DND-41 (cell line): Measurements from ENCODE around the gene CNNM2.

Experiments
- ATAC-seq: fragments of 200-7000 bp; cut with Tn5 transposase; 3 replicates; pipeline ENCODE4 v1.9.1; 2021; ENCODE audit warnings: low read depth; ENCODE audit not compliant: insufficient read depth
- DNase-seq: peaks from one replicate; pipeline ENCODE4 v3.0.0-alpha.2; 2020
- H2AFZ ChIP-seq: 2 replicates; pipeline ENCODE4 v1.6.0; 2012; ENCODE audit warnings: low read depth, low read length
- H3K27ac ChIP-seq: 2 replicates; pipeline ENCODE4 v1.5.1; 2012; ENCODE audit warnings: low read length, inconsistent platforms
- H3K27me3 ChIP-seq: fragments of 200-600 bp; sonication (generic); 2 replicates; pipeline ENCODE4 v1.6.0; 2012; ENCODE audit warnings: low read length, mild to moderate bottlenecking, inconsistent platforms; ENCODE audit not compliant: insufficient read depth, poor library complexity
- H3K36me3 ChIP-seq: 2 replicates; pipeline ENCODE4 v1.5.1; 2012; ENCODE audit warnings: low read length, inconsistent platforms; ENCODE audit not compliant: insufficient read depth
- H3K4me1 ChIP-seq: 2 replicates; pipeline ENCODE4 v1.5.1; 2012; ENCODE audit warnings: mild to moderate bottlenecking, low read length; ENCODE audit not compliant: insufficient read depth
- H3K4me2 ChIP-seq: 2 replicates; pipeline ENCODE4 v1.6.0; 2012; ENCODE audit warnings: mild to moderate bottlenecking, moderate library complexity, low read length, inconsistent platforms; ENCODE audit not compliant: insufficient read depth
- H3K4me3 ChIP-seq, 2 experiments: fragments of 200-600 bp in 1 of 2; shearing (Covaris generic) in 1 of 2; 2 replicates each; pipeline ENCODE4 v1.5.1; 2012 to 2016; ENCODE audit warnings: inconsistent platforms in 2 of 2, low read length in 2 of 2, mild to moderate bottlenecking in 2 of 2, low read depth in 1 of 2, moderate library complexity in 1 of 2
- H3K79me2 ChIP-seq: 2 replicates; pipeline ENCODE4 v1.6.0; 2012; ENCODE audit warnings: low read length, inconsistent platforms; ENCODE audit not compliant: insufficient read depth
- H3K9ac ChIP-seq: 2 replicates; pipeline ENCODE4 v1.6.0; 2012; ENCODE audit warnings: low read depth, mild to moderate bottlenecking, inconsistent platforms, low read length, moderate library complexity
- H3K9me3 ChIP-seq: 2 replicates; pipeline ENCODE4 v1.5.1; 2012; ENCODE audit warnings: low read length, moderate library complexity, mild to moderate bottlenecking, inconsistent platforms; ENCODE audit not compliant: insufficient read depth, severe bottlenecking
- H4K20me1 ChIP-seq: 2 replicates; pipeline ENCODE4 v1.6.0; 2012; ENCODE audit warnings: low read length; ENCODE audit not compliant: insufficient read depth
- EZH2 ChIP-seq: IDR thresholded peaks from 3 replicates; pipeline ENCODE4 v1.6.1; 2012; ENCODE audit warnings: borderline replicate concordance, low read depth, mild to moderate bottlenecking, moderate library complexity, low read length, inconsistent platforms; ENCODE audit not compliant: severe bottlenecking
- TF ChIP-seq, protein P1 (sequence below): IDR thresholded peaks from 2 replicates; pipeline ENCODE4 v1.5.1; 2012; ENCODE audit warnings: borderline replicate concordance, low read length, moderate library complexity, mild to moderate bottlenecking; ENCODE audit not compliant: poor library complexity, severe bottlenecking; ENCODE audit errors: extremely low read depth

Gene CNNM2

DNA sequence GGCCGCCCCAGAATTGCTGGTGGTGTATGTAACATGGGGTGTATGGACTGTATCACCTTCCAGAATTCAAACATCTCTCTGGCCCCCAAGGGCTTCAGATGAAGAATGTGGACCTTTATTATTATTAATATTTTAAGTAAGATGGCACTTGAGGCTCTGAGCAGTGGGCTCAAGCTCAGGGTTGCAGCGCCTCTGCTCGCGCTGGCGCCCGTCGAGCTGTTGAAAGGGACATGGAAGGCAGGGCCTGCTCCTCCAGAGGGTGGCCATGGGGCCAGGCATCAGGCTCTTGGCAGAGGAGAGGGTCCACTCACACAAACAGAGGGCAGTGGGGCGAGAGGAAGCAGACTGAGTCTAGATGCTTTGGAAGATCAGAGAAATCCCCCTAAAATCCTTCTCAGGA is 154.8 kb downstream of the CNNM2 start:
- H2AFZ ChIP-seq, result no peak overlapping the region
- no peak overlapping the region for H3K4me3 ChIP-seq
- H3K79me2 ChIP-seq, result no peaks in the 10 kb centered on the region
- no peak overlapping the region for H3K4me2 ChIP-seq
- no peaks in the 10 kb centered on the region for H3K27me3 ChIP-seq
- H4K20me1 ChIP-seq, result no peaks in the 10 kb centered on the region; the same call in 1 of the 2 replicates
- H3K36me3 ChIP-seq, result peaks cover 8% of the 10 kb centered on the region
- no peaks in the 10 kb centered on the region for H3K9me3 ChIP-seq
- ATAC-seq, result no peak
- no peak overlapping the region for H3K27ac ChIP-seq
- DNase-seq, result no peak
- no peak for TF ChIP-seq EZH2
- TF ChIP-seq, protein P1, sequence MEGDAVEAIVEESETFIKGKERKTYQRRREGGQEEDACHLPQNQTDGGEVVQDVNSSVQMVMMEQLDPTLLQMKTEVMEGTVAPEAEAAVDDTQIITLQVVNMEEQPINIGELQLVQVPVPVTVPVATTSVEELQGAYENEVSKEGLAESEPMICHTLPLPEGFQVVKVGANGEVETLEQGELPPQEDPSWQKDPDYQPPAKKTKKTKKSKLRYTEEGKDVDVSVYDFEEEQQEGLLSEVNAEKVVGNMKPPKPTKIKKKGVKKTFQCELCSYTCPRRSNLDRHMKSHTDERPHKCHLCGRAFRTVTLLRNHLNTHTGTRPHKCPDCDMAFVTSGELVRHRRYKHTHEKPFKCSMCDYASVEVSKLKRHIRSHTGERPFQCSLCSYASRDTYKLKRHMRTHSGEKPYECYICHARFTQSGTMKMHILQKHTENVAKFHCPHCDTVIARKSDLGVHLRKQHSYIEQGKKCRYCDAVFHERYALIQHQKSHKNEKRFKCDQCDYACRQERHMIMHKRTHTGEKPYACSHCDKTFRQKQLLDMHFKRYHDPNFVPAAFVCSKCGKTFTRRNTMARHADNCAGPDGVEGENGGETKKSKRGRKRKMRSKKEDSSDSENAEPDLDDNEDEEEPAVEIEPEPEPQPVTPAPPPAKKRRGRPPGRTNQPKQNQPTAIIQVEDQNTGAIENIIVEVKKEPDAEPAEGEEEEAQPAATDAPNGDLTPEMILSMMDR, result no peak
- no peaks in the 10 kb centered on the region for H3K4me1 ChIP-seq
- no peak overlapping the region for H3K9ac ChIP-seq

DNA sequence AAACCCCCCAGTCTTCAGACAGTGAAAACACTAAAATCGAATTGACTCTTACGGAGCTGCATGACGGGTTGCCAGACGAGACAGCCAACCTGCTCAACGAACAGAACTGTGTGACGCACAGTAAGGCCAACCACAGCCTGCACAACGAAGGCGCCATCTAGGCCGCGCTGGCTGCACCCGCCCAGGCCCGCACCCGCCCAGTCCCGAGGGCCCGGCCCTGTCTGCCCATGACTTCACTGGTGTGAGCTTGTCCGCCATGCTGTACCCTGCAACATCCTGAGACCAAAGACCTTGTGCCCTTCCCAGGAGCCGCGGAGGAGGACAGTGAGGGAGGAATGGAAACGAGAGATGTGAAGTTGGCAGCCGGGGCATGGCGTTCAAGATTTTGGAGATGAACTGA is 158.9 kb downstream of the CNNM2 start:
- TF ChIP-seq EZH2, result no peak
- TF ChIP-seq, protein P1, result no peak

DNA sequence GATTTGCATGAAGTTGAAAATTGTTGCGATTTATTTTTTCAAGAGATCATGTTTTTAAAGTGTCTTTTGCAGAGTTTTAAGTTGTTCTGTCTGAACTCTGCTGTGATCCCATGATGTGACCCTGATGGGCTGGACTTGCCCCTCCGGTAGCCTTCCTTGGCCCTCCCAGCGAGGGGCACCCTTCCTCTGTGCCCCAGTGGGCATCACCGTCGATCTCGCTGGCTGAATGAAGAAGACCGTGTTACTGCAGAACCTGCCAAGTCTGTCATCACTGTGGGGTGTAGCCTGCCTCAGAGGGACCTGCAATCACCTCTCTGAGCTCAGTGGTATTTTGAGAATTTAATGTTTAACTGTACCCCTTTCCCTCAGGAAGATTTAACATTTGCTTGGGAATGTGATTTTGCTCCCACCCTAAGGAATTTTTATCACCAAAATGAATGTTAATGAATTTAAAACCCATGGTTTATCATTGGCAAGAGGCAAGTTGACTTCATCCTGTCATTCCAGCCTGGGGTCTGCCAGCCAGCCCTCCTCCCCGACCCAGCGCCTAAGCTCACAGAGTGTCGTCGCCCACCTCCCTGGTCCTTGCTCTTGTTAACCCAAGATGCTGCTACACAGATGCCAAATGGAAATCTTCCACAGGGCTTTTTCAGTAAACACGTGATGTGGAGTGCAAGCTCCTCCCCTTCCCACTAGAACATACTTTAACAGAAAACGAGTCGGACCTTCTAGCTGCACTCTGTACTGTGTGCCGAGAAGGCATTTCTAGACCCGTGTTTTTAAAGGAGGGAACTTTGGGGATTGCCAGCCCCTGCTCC is 159.6 kb downstream of the CNNM2 start:
- H3K27me3 ChIP-seq, result no peaks in the 10 kb centered on the region
- DNase-seq, result no peak
- H3K79me2 ChIP-seq, result no peaks in the 10 kb centered on the region
- no peak overlapping the region for H3K27ac ChIP-seq
- no peak overlapping the region for H3K4me2 ChIP-seq
- ATAC-seq, result no peak
- no peaks in the 10 kb centered on the region for H3K9me3 ChIP-seq
- no peak for TF ChIP-seq EZH2
- TF ChIP-seq, protein P1, result no peak
- no peaks in the 10 kb centered on the region for H4K20me1 ChIP-seq
- peaks cover 11% of the 10 kb centered on the region for H3K36me3 ChIP-seq
- H3K9ac ChIP-seq, result no peak overlapping the region
- no peaks in the 10 kb centered on the region for H3K4me1 ChIP-seq
- no peak overlapping the region for H2AFZ ChIP-seq
- no peak overlapping the region for H3K4me3 ChIP-seq

More for the DNA sequence above, 158.9 kb downstream of the CNNM2 start:
- H3K9ac ChIP-seq, result no peak overlapping the region
- no peaks in the 10 kb centered on the region for H3K4me1 ChIP-seq
- no peak overlapping the region for H2AFZ ChIP-seq
- H3K79me2 ChIP-seq, result no peaks in the 10 kb centered on the region
- H3K36me3 ChIP-seq, result peaks cover 8% of the 10 kb centered on the region
- DNase-seq (no peak), ATAC-seq (no peak)
- no peak overlapping the region for H3K4me3 ChIP-seq
- H3K4me2 ChIP-seq, result no peak overlapping the region
- no peaks in the 10 kb centered on the region for H3K9me3 ChIP-seq
- H3K27me3 ChIP-seq, result no peaks in the 10 kb centered on the region
- no peaks in the 10 kb centered on the region for H4K20me1 ChIP-seq
- H3K27ac ChIP-seq, result no peak overlapping the region
